ENCODE results near the gene KCNH5.
"Not testable (repeated sequence)": the region's sequence is repeated elsewhere in the genome, so short reads cannot be mapped to it uniquely, and the experiment has no call there.

The KCNH5 gene

GRCh38 chr14:62882967-62883366 lies 162.3 kb downstream of the KCNH5 start:
- FAIRE-seq = no peak

- FAIRE-seq = no peak
Measured at GRCh38 chr14:62866376-62866775, 178.9 kb downstream of the KCNH5 start.

- no peak for FAIRE-seq
Measured at GRCh38 chr14:62864588-62864987, 180.7 kb downstream of the KCNH5 start.

GRCh38 chr14:62858011-62858410 lies 187.2 kb downstream of the KCNH5 start:
- not testable (repeated sequence) for FAIRE-seq

- FAIRE-seq = no peak
Measured at GRCh38 chr14:62854951-62855350, 190.3 kb downstream of the KCNH5 start.

GRCh38 chr14:62847168-62847567 lies 198.1 kb downstream of the KCNH5 start:
- FAIRE-seq = no peak

GRCh38 chr14:62844546-62844945 lies 200.7 kb downstream of the KCNH5 start:
- no peak for FAIRE-seq

GRCh38 chr14:62824086-62824485 lies 221.2 kb downstream of the KCNH5 start:
- FAIRE-seq = no peak

- no peak for FAIRE-seq
Measured at GRCh38 chr14:62819931-62820330, 225.3 kb downstream of the KCNH5 start.

- FAIRE-seq = no peak
Measured at GRCh38 chr14:62807636-62808035, 237.6 kb downstream of the KCNH5 start.

GRCh38 chr14:62800577-62800976 lies 244.7 kb downstream of the KCNH5 start:
- FAIRE-seq = no peak

GRCh38 chr14:62796431-62796830 lies 248.8 kb downstream of the KCNH5 start:
- FAIRE-seq = no peak

- no peak for FAIRE-seq
Measured at GRCh38 chr14:62792578-62792977, 252.7 kb downstream of the KCNH5 start.

- not testable (repeated sequence) for FAIRE-seq
Measured at GRCh38 chr14:62781328-62781727, 263.9 kb downstream of the KCNH5 start.

GRCh38 chr14:62778852-62779251 lies 266.4 kb downstream of the KCNH5 start:
- no peak for FAIRE-seq

- FAIRE-seq = no peak
Measured at GRCh38 chr14:62778310-62778709, 266.9 kb downstream of the KCNH5 start.

GRCh38 chr14:62777510-62777909 lies 267.7 kb downstream of the KCNH5 start:
- FAIRE-seq = no peak

- FAIRE-seq = no peak
Measured at GRCh38 chr14:62776300-62776699, 269.0 kb downstream of the KCNH5 start.

GRCh38 chr14:62768753-62769152 lies 276.5 kb downstream of the KCNH5 start:
- FAIRE-seq = no peak

GRCh38 chr14:62763951-62764350 lies 281.3 kb downstream of the KCNH5 start:
- FAIRE-seq = no peak

GRCh38 chr14:62759796-62760195 lies 285.5 kb downstream of the KCNH5 start:
- no peak for FAIRE-seq

GRCh38 chr14:62746881-62747280 lies 298.4 kb downstream of the KCNH5 start:
- not testable (repeated sequence) for FAIRE-seq

GRCh38 chr14:62745496-62745895 lies 299.8 kb downstream of the KCNH5 start:
- no peak for FAIRE-seq

GRCh38 chr14:62743560-62743959 lies 301.7 kb downstream of the KCNH5 start:
- no peak for FAIRE-seq

GRCh38 chr14:62743118-62743517 lies 302.1 kb downstream of the KCNH5 start:
- FAIRE-seq = no peak

- no peak for FAIRE-seq
Measured at GRCh38 chr14:62739647-62740046, 305.6 kb downstream of the KCNH5 start.
